ENCODE results near the gene DLST.

- TF ChIP-seq CTCF (IDR thresholded peaks at IDR 0.05; ENCODE audit: poor library complexity) (no peak), EZH2 (IDR thresholded peaks at IDR 0.05; ENCODE audit: borderline replicate concordance) (no peak), EZH2phosphoT487 (IDR thresholded peaks at IDR 0.05; ENCODE audit: low read depth, severe bottlenecking, unreplicated experiment) (no peak)
Measured at GRCh38 chr14:74863274-74863673, 18.4 kb upstream of the DLST start.

All from hepatocyte (in vitro differentiated cells).